Endothelial cell of umbilical vein (primary cell): ENCODE data around the gene SMG9.

Experiments used
- EZH2 ChIP-seq: IDR thresholded peaks from 2 replicates; pipeline ENCODE4 v1.6.1; 2012; ENCODE audit warnings: borderline replicate concordance, low read depth, mild to moderate bottlenecking, moderate library complexity, low read length, inconsistent platforms; ENCODE audit not compliant: severe bottlenecking
- POLR2A ChIP-seq: IDR thresholded peaks from 2 replicates; pipeline ENCODE4 v1.6.1; 2012; ENCODE audit warnings: low read depth, mild to moderate bottlenecking, control low read depth, low read length
- POLR2AphosphoS5 ChIP-seq: IDR thresholded peaks from 2 replicates; pipeline ENCODE4 v1.6.1; 2012; ENCODE audit warnings: low read depth, mild to moderate bottlenecking, control low read depth, low read length, moderate library complexity; ENCODE audit not compliant: insufficient read depth
- TF ChIP-seq, protein P1 (sequence below), 2 donors: IDR thresholded peaks; 1 replicate in 1 of 2; 2 replicates in 1 of 2; pipeline ENCODE4 v1.5.1; 2011; ENCODE audit warnings: low read length in 2 of 2, mild to moderate bottlenecking in 2 of 2, moderate library complexity in 2 of 2, control low read depth in 1 of 2, inconsistent platforms in 1 of 2, low read depth in 1 of 2; ENCODE audit not compliant: insufficient read depth in 1 of 2; ENCODE audit errors: extremely low read depth in 1 of 2

DNA sequence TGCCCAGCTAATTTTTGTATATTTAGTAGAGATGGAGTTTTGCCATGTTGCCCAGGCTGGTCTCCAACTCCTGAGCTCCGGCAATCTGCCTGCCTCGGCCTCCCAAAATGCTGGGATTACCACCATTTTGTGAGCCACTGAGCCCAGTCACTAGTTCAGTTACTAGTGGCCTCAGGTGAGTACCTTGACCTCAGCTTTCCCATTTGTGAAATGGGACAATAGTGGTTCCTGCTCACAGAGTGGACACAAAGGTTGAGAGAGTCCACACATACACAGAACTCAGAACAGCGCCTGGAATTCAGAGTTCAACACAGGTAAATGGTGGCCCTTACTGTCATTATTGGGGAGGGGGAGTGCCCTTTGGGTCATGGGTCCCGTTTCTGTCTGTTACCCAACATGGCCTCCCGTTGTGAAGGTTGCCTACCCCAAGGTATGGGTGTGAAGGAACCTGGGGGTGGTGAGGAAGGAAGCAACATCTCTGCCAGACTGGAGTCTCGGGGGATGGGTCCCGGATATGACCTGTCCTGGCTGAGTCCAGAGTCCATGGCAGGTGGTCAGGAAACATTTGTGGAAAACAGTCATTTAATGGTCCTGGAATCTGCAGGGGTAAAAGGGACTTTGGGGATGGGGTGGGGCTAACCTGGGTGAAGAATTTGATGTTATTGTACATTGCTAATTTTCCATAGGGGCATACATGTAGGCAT is 50.6 kb downstream of the SMG9 start:
- TF ChIP-seq EZH2, result no peak
- TF ChIP-seq, protein P1, sequence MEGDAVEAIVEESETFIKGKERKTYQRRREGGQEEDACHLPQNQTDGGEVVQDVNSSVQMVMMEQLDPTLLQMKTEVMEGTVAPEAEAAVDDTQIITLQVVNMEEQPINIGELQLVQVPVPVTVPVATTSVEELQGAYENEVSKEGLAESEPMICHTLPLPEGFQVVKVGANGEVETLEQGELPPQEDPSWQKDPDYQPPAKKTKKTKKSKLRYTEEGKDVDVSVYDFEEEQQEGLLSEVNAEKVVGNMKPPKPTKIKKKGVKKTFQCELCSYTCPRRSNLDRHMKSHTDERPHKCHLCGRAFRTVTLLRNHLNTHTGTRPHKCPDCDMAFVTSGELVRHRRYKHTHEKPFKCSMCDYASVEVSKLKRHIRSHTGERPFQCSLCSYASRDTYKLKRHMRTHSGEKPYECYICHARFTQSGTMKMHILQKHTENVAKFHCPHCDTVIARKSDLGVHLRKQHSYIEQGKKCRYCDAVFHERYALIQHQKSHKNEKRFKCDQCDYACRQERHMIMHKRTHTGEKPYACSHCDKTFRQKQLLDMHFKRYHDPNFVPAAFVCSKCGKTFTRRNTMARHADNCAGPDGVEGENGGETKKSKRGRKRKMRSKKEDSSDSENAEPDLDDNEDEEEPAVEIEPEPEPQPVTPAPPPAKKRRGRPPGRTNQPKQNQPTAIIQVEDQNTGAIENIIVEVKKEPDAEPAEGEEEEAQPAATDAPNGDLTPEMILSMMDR (IDR thresholded peaks at IDR 0.05; ENCODE audit: extremely low read depth in 1 of 2, insufficient read depth in 1 of 2, low read depth in 1 of 2, low read length in 2 of 2), result no peak
- no peak for TF ChIP-seq POLR2A
- no peak for TF ChIP-seq POLR2AphosphoS5
